ENCODE measurements around the gene NTRK2.

NTRK2 gene

DNA sequence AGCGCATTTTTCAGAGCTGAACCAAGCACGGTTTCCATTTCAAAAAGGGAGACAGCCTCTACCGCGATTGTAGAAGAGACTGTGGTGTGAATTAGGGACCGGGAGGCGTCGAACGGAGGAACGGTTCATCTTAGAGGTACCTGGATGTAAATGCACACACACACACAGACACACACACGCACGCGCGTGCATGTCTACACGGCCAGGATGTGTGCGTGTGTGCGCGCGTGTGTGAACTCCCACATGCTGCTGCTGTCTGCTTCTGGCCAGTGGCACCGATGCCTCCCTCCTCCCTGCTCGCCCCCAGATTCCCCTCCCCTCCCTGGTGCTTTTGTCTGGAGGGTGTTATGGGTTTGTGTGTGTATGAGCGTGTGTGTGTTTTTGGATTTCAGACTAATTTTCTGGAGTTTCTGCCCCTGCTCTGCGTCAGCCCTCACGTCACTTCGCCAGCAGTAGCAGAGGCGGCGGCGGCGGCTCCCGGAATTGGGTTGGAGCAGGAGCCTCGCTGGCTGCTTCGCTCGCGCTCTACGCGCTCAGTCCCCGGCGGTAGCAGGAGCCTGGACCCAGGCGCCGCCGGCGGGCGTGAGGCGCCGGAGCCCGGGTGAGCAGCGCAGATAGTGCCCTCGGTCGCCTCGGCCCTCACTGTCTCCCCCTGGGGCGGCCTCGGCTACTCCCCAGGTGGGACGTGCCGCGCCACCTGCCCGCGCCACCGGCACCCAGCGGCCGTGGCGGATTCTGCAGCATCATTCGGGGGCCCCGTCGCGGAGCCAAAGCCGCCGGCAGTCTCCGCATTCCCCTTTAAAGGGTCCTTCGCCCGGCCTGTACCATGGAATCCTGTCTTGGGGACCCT lies at the start of gene NTRK2:
NTRK2 (plus strand) TSS at position 442 of the 850 bp plus-strand sequence. CDS start 1,020 bp downstream, outside the sequence.
- CTCF ChIA-PET = interaction anchor here (1.1 kb wide), 1 partner anchor 282 kb away, joined by 3 read pairs; no protein-coding TSS in a partner anchor
- peak; percentile 53 for DNase-seq (ENCODE audit: extremely low spot score)
- POLR2A ChIA-PET = no interaction called here
- TF ChIP-seq, protein P1, sequence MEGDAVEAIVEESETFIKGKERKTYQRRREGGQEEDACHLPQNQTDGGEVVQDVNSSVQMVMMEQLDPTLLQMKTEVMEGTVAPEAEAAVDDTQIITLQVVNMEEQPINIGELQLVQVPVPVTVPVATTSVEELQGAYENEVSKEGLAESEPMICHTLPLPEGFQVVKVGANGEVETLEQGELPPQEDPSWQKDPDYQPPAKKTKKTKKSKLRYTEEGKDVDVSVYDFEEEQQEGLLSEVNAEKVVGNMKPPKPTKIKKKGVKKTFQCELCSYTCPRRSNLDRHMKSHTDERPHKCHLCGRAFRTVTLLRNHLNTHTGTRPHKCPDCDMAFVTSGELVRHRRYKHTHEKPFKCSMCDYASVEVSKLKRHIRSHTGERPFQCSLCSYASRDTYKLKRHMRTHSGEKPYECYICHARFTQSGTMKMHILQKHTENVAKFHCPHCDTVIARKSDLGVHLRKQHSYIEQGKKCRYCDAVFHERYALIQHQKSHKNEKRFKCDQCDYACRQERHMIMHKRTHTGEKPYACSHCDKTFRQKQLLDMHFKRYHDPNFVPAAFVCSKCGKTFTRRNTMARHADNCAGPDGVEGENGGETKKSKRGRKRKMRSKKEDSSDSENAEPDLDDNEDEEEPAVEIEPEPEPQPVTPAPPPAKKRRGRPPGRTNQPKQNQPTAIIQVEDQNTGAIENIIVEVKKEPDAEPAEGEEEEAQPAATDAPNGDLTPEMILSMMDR (IDR thresholded peaks at IDR 0.05; ENCODE audit: control extremely low read depth, extremely low read depth, low read depth, missing control alignments) = no peak

DNA sequence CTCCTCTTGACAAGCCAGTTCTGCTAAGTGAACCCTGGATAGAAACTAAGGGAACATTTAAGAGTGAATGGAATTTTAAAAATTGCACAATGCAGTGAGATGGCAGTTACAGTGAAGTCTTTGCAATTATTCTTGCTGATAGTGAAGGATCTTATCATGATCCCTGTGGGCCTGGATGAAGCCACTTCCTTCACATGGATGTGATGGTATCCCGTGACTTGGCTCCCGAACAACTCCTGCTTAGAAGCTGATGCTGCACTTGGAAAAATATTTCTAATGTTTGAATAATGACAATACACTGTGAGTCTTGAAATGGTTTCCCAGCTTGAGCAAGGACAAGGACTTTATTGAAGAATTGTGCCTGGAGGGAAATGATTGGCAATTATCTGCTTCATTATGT lies 49.2 kb upstream of the NTRK2 start:
- ChIA-PET POLR2A (no interaction called here), CTCF (no interaction called here)
- TF ChIP-seq, protein P1 (IDR thresholded peaks at IDR 0.05; ENCODE audit: control extremely low read depth, extremely low read depth, low read depth, missing control alignments) = no peak
- DNase-seq (ENCODE audit: extremely low spot score) = no peak

DNA sequence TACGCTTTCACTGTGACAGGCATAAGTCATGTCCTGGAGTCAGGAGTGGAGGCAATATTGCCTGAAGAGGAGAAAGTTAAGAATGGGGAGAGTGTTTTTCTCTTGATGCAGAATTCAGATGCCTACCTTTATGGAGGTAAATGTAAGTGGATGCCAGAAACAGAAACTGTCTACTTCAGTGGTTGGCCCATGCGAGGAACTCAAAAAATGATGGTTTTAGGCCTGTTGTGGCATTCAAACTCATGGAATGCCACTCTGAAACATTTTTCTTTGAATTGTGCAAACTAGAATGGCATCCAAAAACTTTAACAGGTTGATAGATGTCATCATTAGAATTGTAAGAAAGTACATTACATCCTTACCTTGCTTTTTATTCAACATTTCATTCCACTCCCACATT lies 47.7 kb upstream of the NTRK2 start:
- DNase-seq (ENCODE audit: extremely low spot score) = no peak
- TF ChIP-seq, protein P1 (IDR thresholded peaks at IDR 0.05; ENCODE audit: control extremely low read depth, extremely low read depth, low read depth, missing control alignments) = no peak
- ChIA-PET CTCF (no interaction called here), POLR2A (no interaction called here)

DNA sequence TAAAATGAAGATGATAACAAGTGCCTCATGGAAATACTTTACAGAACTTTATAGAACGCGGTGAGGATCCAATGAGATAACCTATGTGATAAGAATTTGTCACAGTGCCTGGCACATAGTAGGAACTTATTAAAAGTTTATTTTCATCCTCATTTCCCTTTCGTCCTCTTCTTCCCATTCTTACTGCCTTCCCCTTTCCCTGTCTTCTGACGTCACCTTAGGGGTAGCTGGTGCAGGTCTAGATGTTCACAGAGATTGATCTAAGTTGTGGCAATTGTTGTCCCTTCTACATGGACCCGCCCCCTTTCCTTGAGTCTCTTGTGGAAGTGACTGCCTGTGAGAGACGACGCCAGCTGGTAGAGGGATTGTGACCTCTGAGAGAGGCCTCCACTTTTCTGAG lies 46.5 kb upstream of the NTRK2 start:
- POLR2A ChIA-PET = no interaction called here
- TF ChIP-seq, protein P1 (IDR thresholded peaks at IDR 0.05; ENCODE audit: control extremely low read depth, extremely low read depth, low read depth, missing control alignments) = no peak
- CTCF ChIA-PET = no interaction called here
- no peak for DNase-seq (ENCODE audit: extremely low spot score)

DNA sequence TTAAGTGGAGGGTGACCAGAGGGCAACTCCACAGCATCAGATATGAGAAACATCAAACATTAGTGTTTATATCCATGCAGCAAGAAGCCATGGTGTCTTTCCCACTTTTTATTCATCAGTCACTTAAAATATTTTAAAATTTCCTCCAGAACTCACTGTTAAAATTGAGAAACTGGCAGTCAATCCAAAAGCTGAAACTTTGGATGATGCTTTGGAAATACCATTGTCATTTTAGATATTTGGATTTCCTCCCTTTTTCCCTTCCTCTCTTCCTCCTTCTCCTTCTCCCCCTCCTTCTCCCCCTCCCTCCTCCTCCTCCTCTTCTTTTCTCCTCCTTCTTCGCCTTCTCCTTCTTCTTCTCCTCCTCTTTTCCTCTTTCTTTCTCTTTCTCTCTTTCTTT lies 33.1 kb upstream of the NTRK2 start:
- POLR2A ChIA-PET = no interaction called here
- DNase-seq (ENCODE audit: extremely low spot score) = no peak
- CTCF ChIA-PET = no interaction called here
- TF ChIP-seq, protein P1 (IDR thresholded peaks at IDR 0.05; ENCODE audit: control extremely low read depth, extremely low read depth, low read depth, missing control alignments) = no peak

DNA sequence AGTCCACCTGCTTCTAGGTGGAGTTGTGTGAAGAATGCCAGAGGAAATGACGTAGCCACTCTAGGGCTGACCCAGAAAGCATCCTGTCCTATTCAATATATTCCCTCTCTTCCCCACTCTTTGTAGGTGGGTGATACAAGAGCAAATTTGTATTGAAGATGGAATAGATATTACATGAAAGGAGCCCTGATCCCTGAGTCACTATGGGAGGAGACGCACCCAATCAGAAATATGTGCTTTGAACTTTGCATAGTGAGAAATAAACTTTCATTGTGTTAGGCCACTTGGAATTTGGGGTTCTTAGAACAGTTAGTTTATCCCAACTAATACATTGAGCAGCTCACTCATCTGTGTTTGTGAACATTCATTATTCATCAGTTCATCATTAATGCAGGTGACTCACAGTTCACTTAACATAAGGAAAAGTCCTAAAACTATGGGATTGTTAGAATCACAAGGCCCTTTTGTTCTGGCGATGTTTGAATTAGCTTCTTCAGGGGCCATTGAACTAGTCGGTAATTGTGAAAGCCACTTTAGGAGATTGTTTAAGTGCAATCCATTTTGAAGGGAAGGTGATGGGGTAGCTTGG lies 26.9 kb upstream of the NTRK2 start:
- POLR2A ChIA-PET = no interaction called here
- CTCF ChIA-PET = no interaction called here
- TF ChIP-seq, protein P1 (IDR thresholded peaks at IDR 0.05; ENCODE audit: control extremely low read depth, extremely low read depth, low read depth, missing control alignments) = no peak
- no peak for DNase-seq (ENCODE audit: extremely low spot score)

Data from GM10248 (cell line).